Naive B cell (primary cell): ENCODE results near the gene ZNF446. TPM values are rescaled to one million over a fixed set of nuclear protein-coding genes. Genes with fewer than 3 reads are reported as not detected.
A peak's percentile ranks its signal among the peaks of the same experiment; 100 is the strongest.

Experiments used
- ATAC-seq, 2 donors: fragments of 150-1000 bp; cut with Tn5 transposase; 2 replicates each; pipeline ENCODE4 v1.10.0; 2021; ENCODE audit warnings: low read depth in 2 of 2, mild to moderate bottlenecking in 2 of 2, moderate library complexity in 2 of 2
- DNase-seq: peaks from one replicate; pipeline ENCODE4 v3.0.0; 2022
- H3K27ac Mint-ChIP-seq, 6 donors: one replicate each; pipeline ENCODE4 v1.8.0; 2020 to 2022; ENCODE audit warnings: mild to moderate bottlenecking in 6 of 6, mixed read lengths in 6 of 6, moderate library complexity in 5 of 6, inconsistent platforms in 2 of 6
- H3K27me3 Mint-ChIP-seq, 3 donors: one replicate each; pipeline ENCODE4 v1.8.0; 2021 to 2022; ENCODE audit warnings: mixed read lengths in 3 of 3, mild to moderate bottlenecking in 1 of 3
- H3K36me3 Mint-ChIP-seq, 2 donors: one replicate each; pipeline ENCODE4 v1.8.0; 2020 to 2022; ENCODE audit warnings: mixed read lengths in 2 of 2, inconsistent platforms in 1 of 2, mild to moderate bottlenecking in 1 of 2
- H3K4me1 Mint-ChIP-seq, 3 donors: one replicate each; pipeline ENCODE4 v1.8.0; 2020 to 2022; ENCODE audit warnings: mixed read lengths in 3 of 3, inconsistent platforms in 1 of 3, mild to moderate bottlenecking in 1 of 3, moderate library complexity in 1 of 3
- H3K4me3 Mint-ChIP-seq, 8 donors: one replicate each; pipeline ENCODE4 v1.8.0; 2020 to 2022; ENCODE audit warnings: mild to moderate bottlenecking in 8 of 8, mixed read lengths in 8 of 8, moderate library complexity in 8 of 8, inconsistent platforms in 2 of 8
- H3K9me3 Mint-ChIP-seq, 7 donors: one replicate each; pipeline ENCODE4 v1.8.0; 2020 to 2022; ENCODE audit warnings: mixed read lengths in 7 of 7, mild to moderate bottlenecking in 5 of 7, inconsistent platforms in 2 of 7, moderate library complexity in 1 of 7
- polyA plus RNA-seq, 6 donors: library from polyadenylated mRNA; unstranded; fragments of 300-500 nt; fragmentation: Illumina TruSeq; gene quantifications; one replicate each; pipeline ENCODE4 v1.2.3, GENCODE V29; 2021; ENCODE audit warnings: low read depth in 6 of 6

ZNF446 gene
- polyA plus RNA-seq, 6 donors from 2014 or later: 4.1 to 6.2 (median 5.0) TPM

GRCh38 chr19:58514564-58515022, 38.4 kb downstream of the ZNF446 start:
- no peaks in the 10 kb centered on the region for H3K27me3 Mint-ChIP-seq
- DNase-seq (no peak), ATAC-seq (no peak)
- H3K4me1 Mint-ChIP-seq: peaks cover 40 to 61% (median 46%) of the 10 kb centered on the region in 3 donors
- peak overlapping the region in 7 of 8 donors; percentile 42 to 86 (median 73) for H3K4me3 Mint-ChIP-seq
- no peaks in the 10 kb centered on the region for H3K36me3 Mint-ChIP-seq
- H3K27ac Mint-ChIP-seq: peak overlapping the region in 3 of 6 donors; percentile 49 to 92 (median 83)
- H3K9me3 Mint-ChIP-seq: no peaks in the 10 kb centered on the region

DNA sequence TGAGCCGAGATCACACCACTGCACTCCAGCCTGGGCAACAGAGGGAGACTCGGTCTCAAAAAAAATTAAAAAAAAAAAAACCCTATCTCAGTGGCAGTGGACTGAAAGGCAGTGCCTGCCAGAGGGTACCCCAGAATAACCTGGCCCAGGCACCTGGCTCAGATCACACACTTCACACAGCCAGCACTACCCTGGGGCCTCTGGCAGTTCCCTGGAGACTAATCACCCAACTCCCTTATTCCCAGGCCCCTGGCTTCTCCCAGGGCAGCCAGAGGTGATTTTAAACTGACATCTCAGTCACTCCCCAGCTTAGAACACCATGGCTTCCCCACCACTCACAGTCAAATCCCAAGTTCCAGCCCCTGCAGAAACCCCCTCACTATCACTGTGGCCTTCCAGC, 39.1 kb downstream of the ZNF446 start:
- H3K27me3 Mint-ChIP-seq: no peaks in the 10 kb centered on the region
- DNase-seq: no peak
- peak overlapping the region; percentile 6 to 83 (median 48) for H3K4me3 Mint-ChIP-seq
- no peak for ATAC-seq
- H3K4me1 Mint-ChIP-seq: peaks cover 46 to 68% (median 52%) of the 10 kb centered on the region in 3 donors
- no peaks in the 10 kb centered on the region for H3K36me3 Mint-ChIP-seq
- H3K9me3 Mint-ChIP-seq: peaks cover 0 to under 1% (median 0%) of the 10 kb centered on the region in 7 donors
- H3K27ac Mint-ChIP-seq: peak overlapping the region in 3 of 6 donors; percentile 52 to 92 (median 73)

DNA sequence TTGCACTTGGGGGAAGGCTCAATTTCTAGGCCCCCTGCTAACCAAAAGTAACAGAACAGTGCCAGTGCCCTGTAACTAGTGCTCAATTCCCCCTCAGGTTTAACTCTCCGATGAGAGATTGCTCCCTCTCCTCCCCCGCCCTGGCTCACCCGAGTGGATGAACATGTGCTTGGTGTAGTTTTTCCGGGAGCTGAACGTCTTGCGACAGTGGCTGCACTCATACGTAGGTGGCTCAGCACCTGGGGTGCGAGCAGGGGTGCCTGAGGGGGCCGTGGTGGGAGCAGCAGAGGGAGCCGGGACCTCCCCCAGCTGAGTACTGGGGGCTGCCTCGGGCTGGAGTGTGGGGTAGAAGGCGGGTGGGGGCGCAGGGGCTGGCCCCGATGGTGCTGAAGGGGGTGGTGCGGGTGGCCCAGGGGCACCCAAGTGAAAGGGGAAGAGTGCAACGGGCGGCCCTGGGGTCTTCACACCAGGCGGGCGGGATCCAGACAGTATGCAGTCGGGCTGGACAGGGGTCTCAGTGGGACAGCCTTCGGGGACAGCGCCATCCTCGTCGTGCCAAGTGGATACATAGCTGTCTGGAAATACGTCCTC, 40.2 kb downstream of the ZNF446 start:
- ATAC-seq: no peak
- peak overlapping the region in 1 of 6 donors; percentile 87 for H3K27ac Mint-ChIP-seq
- no peak for DNase-seq
- no peaks in the 10 kb centered on the region for H3K27me3 Mint-ChIP-seq
- H3K9me3 Mint-ChIP-seq: peaks cover 0 to 4% (median 0%) of the 10 kb centered on the region in 7 donors
- peaks cover 50 to 72% (median 56%) of the 10 kb centered on the region in 3 donors for H3K4me1 Mint-ChIP-seq
- peak overlapping the region in 4 of 8 donors; percentile 47 to 83 (median 55) for H3K4me3 Mint-ChIP-seq
- H3K36me3 Mint-ChIP-seq: no peaks in the 10 kb centered on the region

DNA sequence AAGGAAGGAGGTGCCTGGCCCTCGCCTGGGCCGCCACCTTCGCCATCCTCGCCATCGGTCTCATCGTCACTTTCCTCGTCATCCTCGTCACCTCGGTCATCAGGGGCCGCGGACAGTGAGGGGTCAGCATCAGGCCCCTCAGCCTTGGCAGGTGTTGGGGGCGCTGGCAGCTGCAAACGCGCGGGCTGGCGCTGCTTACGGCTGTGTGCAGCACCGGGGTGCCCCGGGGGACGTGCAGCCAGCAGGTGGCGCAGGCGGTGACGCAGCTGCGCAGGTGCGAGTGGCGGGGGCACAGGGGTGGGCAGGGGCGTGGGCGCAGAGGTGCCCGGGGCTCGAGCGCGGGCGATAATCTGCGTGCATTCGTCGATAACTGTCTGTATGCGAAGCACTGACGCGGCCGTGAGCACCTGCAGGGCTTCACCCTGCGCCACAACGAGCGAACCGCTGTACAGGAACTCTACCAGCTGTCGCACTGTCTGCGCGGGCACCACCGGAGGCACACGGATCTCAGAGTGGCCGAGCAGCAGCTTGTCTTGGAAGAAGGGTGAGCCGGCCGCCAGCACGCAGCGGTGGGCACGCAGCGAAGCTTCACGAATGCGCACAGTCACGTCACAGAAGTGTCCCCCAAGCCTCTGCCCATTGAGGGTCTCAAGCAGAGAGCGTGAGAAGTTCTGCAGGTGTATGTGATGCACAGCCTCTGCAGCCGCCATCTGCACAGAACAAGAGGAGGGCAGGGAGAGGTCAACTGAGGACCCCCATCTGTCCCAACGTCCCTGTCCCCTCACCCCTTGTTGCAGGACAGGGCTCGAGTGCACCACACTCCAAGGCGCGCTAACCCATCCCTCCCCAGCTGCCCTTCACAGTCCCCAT, 41.0 kb downstream of the ZNF446 start:
- DNase-seq (no peak), ATAC-seq (no peak)
- Mint-ChIP-seq H3K4me3 (peak overlapping the region in 5 of 8 donors; percentile 16 to 100 (median 86)), H3K4me1 (peaks cover 47 to 71% (median 56%) of the 10 kb centered on the region in 3 donors), H3K9me3 (peaks cover 0 to 4% (median 0%) of the 10 kb centered on the region in 7 donors), H3K27ac (no peak overlapping the region), H3K36me3 (no peaks in the 10 kb centered on the region), H3K27me3 (no peaks in the 10 kb centered on the region)

- ATAC-seq (no peak), DNase-seq (no peak)
- Mint-ChIP-seq H3K4me3 (peak overlapping the region; percentile 91 to 100 (median 97)), H3K27ac (peak overlapping the region; percentile 98 to 99 (median 99)), H3K36me3 (no peaks in the 10 kb centered on the region), H3K4me1 (peaks cover 47 to 58% (median 56%) of the 10 kb centered on the region in 3 donors), H3K9me3 (peaks cover 0 to 4% (median 0%) of the 10 kb centered on the region in 7 donors), H3K27me3 (no peaks in the 10 kb centered on the region)
Observed at GRCh38 chr19:58518256-58519086, 42.3 kb downstream of the ZNF446 start.

- ATAC-seq: peak; percentile 4
- Mint-ChIP-seq H3K4me1 (peaks cover 42 to 54% (median 52%) of the 10 kb centered on the region in 3 donors), H3K4me3 (peak overlapping the region; percentile 91 to 100 (median 97)), H3K9me3 (peaks cover 0 to 4% (median 0%) of the 10 kb centered on the region in 7 donors), H3K36me3 (no peaks in the 10 kb centered on the region), H3K27me3 (no peaks in the 10 kb centered on the region), H3K27ac (peak overlapping the region; percentile 98 to 99 (median 99))
- peak; percentile 29 for DNase-seq
Observed at GRCh38 chr19:58519087-58519354, 42.9 kb downstream of the ZNF446 start.

DNA sequence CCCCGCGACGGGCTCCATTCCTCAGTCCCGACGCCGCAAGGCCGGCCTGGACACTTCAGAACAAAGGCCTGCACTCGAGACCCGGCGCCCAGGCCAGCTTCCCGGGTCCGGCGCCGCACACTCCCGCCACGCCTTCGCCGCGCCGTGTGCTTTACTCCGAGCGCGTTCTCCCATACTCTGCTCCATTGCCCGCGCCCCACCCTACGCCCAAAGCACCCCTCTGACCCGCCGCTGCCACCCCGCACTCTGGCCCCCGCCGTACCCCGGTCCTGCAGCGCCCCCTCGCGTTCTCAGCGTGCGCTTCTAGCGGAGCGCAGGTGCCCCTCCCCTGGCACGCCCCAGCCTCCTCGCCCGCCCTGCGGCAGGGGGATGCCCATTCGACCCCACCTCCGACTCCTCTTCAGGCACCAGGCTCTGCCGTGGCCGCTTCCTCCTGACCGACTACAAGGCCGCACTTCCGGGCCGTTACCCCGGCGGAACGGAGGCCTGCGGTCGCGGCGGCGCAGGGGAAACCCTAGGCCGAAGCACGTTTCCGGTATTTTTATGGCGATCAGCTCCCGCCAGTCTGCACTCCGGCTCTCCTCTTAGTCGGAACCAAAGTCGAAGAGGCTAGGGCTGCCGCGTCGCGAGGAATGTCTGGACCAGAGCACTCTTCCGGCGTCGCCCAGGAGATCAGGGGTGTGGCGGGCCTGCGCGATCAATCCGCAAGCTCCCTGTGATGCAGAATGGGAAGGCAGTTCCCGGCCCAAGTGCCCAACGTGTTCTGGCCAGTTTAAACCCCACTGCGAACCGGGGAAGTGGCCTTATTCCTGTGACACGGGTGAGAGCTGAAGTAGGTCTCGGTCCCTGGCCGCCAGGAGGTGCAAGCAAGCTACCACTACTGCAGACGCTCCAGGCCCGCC, 43.5 kb downstream of the ZNF446 start, which contains the start of gene ZBTB45:
ZBTB45 (minus strand) TSS at position 456 of the 902 bp plus-strand sequence. CDS start 2,137 bp downstream, outside the sequence.
- Mint-ChIP-seq H3K36me3 (no peaks in the 10 kb centered on the region), H3K27ac (peak within 1 kb of the TSS; percentile 98 to 99 (median 99)), H3K4me3 (peak within 1 kb of the TSS; percentile 91 to 100 (median 97)), H3K27me3 (no peaks in the 10 kb centered on the region), H3K9me3 (peaks cover 0 to 4% (median 0%) of the 10 kb centered on the region in 7 donors), H3K4me1 (peaks cover 37 to 49% (median 47%) of the 10 kb centered on the region in 3 donors)
- DNase-seq (peak; percentile 93), ATAC-seq (peak; percentile 79)

DNA sequence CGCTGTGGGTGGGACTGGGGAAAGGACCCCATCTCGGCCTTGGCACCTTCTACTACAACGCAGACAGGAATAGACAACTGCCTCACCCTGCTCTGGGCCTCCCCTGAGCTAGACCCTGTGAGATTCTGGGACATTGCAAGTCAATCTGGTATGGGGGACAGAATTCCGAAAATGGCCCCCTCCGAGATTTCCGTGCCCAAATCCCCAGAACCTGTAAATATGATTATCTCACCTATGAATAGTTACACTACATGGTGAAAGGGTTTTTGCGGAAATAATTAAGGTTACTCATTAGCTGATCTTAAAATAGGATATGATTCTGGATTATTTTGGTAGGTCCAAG, 44.1 kb downstream of the ZNF446 start:
- Mint-ChIP-seq H3K27me3 (no peaks in the 10 kb centered on the region), H3K36me3 (no peaks in the 10 kb centered on the region), H3K4me1 (peaks cover 34 to 44% (median 42%) of the 10 kb centered on the region in 3 donors), H3K27ac (peak overlapping the region; percentile 98 to 99 (median 99)), H3K9me3 (peaks cover 0 to 4% (median 0%) of the 10 kb centered on the region in 7 donors), H3K4me3 (peak overlapping the region; percentile 91 to 100 (median 97))
- no peak for DNase-seq
- ATAC-seq: no peak

GRCh38 chr19:58521651-58522050, 45.5 kb downstream of the ZNF446 start:
- Mint-ChIP-seq H3K9me3 (peaks cover 0 to 4% (median 0%) of the 10 kb centered on the region in 7 donors), H3K4me1 (peaks cover 27 to 35% (median 32%) of the 10 kb centered on the region in 3 donors), H3K27me3 (no peaks in the 10 kb centered on the region), H3K27ac (peak overlapping the region in 2 of 6 donors; percentile 16 to 77), H3K36me3 (no peaks in the 10 kb centered on the region), H3K4me3 (peak overlapping the region in 3 of 8 donors; percentile 32 to 63 (median 40))
- no peak for ATAC-seq
- DNase-seq: no peak

DNA sequence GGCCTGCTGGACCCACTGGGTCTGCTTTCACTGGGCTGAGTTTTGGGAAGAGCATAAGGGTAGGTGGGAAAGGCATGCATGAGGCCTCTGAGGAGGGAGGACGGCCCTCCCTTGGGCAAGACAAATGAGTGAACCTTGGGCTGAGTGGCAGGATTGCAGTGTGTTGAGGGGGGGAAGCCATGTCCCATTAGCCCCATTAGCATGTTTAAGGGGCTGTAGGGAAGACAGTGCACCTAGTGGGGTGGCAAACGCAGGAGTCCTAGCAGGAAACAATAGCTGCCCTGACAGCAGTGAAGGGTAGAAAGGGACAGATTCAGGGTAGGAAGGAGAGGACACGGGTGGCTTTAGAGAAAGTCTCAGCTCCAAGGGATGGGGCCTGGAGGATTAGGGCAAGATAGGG, 46.6 kb downstream of the ZNF446 start:
- Mint-ChIP-seq H3K4me1 (peaks cover 27 to 29% (median 28%) of the 10 kb centered on the region in 3 donors), H3K27ac (peak overlapping the region in 1 of 6 donors; percentile 38), H3K36me3 (no peaks in the 10 kb centered on the region), H3K9me3 (peaks cover 0 to 4% (median 0%) of the 10 kb centered on the region in 7 donors), H3K27me3 (no peaks in the 10 kb centered on the region), H3K4me3 (peak overlapping the region in 1 of 8 donors; percentile 9)
- ATAC-seq (no peak), DNase-seq (no peak)

DNA sequence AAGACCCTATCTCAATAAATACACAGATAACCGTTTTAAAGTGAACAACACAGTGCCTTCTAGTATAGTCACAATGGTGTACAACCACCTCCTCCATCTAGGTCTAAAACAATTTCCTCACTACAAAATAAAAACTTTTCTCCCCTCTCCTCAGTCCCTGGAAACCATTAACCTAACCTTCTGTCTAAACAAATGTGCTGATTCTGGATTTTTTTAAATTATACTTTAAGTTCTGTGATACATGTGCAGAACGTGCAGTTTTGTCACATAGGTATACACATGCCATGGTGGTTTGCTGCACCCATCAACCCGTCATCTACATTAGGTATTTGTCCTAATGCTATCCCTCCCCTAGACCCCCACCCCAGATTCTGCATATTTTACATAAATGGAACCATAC, 53.3 kb downstream of the ZNF446 start:
- Mint-ChIP-seq H3K36me3 (no peaks in the 10 kb centered on the region), H3K27ac (no peak overlapping the region), H3K9me3 (no peaks in the 10 kb centered on the region), H3K4me3 (no peak overlapping the region), H3K4me1 (peaks cover 14 to 18% (median 16%) of the 10 kb centered on the region in 3 donors), H3K27me3 (no peaks in the 10 kb centered on the region)
- DNase-seq (no peak), ATAC-seq (no peak)
